Right lobe of liver (tissue), 4 donors: Measurements from ENCODE around the gene KIAA1191.

Experiments
- POLR2A ChIP-seq: fragments of 450-650 bp; IDR thresholded peaks from one replicate; pipeline ENCODE4 v1.6.1; 2017; ENCODE audit warnings: antibody characterized with exemption, mild to moderate bottlenecking
- TF ChIP-seq, protein P1 (sequence below), 4 donors: fragments of 200-600 bp in 3 of 4; fragments of 450-650 bp in 1 of 4; IDR thresholded peaks; one replicate each; pipeline versions ENCODE4 v1.5.1 to v1.8.0; 2016 to 2022; ENCODE audit warnings: antibody characterized with exemption in 4 of 4, mild to moderate bottlenecking in 2 of 4
- donor health status: DM: no; HTN: no; CAD: no.
- donor health status: DM: no; HTN: no; CAD: no.
- donor health status: DM: no; HTN: yes; CAD: no.

- TF ChIP-seq, protein P1, sequence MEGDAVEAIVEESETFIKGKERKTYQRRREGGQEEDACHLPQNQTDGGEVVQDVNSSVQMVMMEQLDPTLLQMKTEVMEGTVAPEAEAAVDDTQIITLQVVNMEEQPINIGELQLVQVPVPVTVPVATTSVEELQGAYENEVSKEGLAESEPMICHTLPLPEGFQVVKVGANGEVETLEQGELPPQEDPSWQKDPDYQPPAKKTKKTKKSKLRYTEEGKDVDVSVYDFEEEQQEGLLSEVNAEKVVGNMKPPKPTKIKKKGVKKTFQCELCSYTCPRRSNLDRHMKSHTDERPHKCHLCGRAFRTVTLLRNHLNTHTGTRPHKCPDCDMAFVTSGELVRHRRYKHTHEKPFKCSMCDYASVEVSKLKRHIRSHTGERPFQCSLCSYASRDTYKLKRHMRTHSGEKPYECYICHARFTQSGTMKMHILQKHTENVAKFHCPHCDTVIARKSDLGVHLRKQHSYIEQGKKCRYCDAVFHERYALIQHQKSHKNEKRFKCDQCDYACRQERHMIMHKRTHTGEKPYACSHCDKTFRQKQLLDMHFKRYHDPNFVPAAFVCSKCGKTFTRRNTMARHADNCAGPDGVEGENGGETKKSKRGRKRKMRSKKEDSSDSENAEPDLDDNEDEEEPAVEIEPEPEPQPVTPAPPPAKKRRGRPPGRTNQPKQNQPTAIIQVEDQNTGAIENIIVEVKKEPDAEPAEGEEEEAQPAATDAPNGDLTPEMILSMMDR (IDR thresholded peaks at IDR 0.05) = no peak
- TF ChIP-seq POLR2A = no peak
Observed at GRCh38 chr5:176350416-176350815, 11.1 kb downstream of the KIAA1191 start.
